Endothelial cell (in vitro differentiated cells): ENCODE results near the gene SRRM3. TPM values are rescaled to one million over a fixed set of nuclear protein-coding genes. Genes with fewer than 3 reads are reported as not detected.

Source experiments
- DNase-seq: peaks from one replicate; pipeline ENCODE4 v3.0.0; 2021; ENCODE audit warnings: low spot score
- H3K27ac Mint-ChIP-seq: one replicate; pipeline ENCODE4 v1.8.0; 2021; ENCODE audit warnings: mixed read lengths, inconsistent platforms; ENCODE audit not compliant: unreplicated experiment
- H3K27me3 Mint-ChIP-seq: one replicate; pipeline ENCODE4 v1.8.0; 2021; ENCODE audit warnings: mild to moderate bottlenecking, moderate library complexity, mixed read lengths, inconsistent platforms; ENCODE audit not compliant: unreplicated experiment
- H3K36me3 Mint-ChIP-seq: one replicate; pipeline ENCODE4 v1.8.0; 2021; ENCODE audit warnings: mild to moderate bottlenecking, low read depth, mixed read lengths, inconsistent platforms; ENCODE audit not compliant: unreplicated experiment
- H3K4me1 Mint-ChIP-seq: one replicate; pipeline ENCODE4 v1.8.0; 2021; ENCODE audit warnings: mild to moderate bottlenecking, mixed read lengths, inconsistent platforms; ENCODE audit not compliant: unreplicated experiment
- H3K4me3 Mint-ChIP-seq: one replicate; pipeline ENCODE4 v1.8.0; 2021; ENCODE audit warnings: mild to moderate bottlenecking, mixed read lengths, inconsistent platforms; ENCODE audit not compliant: unreplicated experiment
- H3K9me3 Mint-ChIP-seq: one replicate; pipeline ENCODE4 v1.8.0; 2021; ENCODE audit warnings: mixed read lengths, inconsistent platforms; ENCODE audit not compliant: unreplicated experiment
- total RNA-seq: library from RNA; stranded (reverse); fragmentation: NEBNext Ultra II Directional; extraction: Animal tissue kit (Norgen Biotek cat#: 25700); gene quantifications from one replicate; pipeline ENCODE4 v1.2.1, GENCODE V29; 2021; ENCODE audit not compliant: unreplicated experiment
- TF ChIP-seq, protein P1 (sequence below): fragments of 200-600 bp; sonication (generic); IDR thresholded peaks from one replicate; pipeline ENCODE4 v1.5.0; 2021; ENCODE audit warnings: antibody characterized with exemption; ENCODE audit not compliant: unreplicated experiment

The SRRM3 gene
- total RNA-seq, 1 donor from 2014 or later = 27.1 TPM

DNA sequence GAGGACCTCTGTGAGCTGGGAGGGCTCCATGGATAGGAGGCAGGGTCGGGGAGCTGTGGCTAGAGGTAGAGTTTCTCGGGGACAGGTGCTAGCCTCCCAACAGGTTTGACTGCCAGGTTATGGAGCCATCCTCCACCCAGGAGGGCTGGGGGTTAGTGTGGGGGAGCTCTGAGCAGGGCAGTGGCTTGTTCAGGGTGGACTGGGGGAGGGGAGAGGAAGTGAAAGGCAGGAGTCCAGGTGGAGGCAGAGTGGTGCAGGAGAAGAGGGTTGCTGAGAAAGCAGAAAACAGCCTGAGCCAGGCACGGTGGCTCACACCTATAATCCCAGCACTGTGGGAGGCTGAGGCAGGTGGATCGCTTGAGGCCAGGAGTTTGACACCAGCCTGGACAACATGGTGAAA, 60.2 kb downstream of the SRRM3 start:
- no peak for DNase-seq
- H3K36me3 Mint-ChIP-seq = no peaks in the 10 kb centered on the region
- H3K9me3 Mint-ChIP-seq = no peaks in the 10 kb centered on the region
- H3K27ac Mint-ChIP-seq = no peak overlapping the region
- no peak overlapping the region for H3K4me3 Mint-ChIP-seq
- peaks cover 2% of the 10 kb centered on the region for H3K27me3 Mint-ChIP-seq
- H3K4me1 Mint-ChIP-seq = no peaks in the 10 kb centered on the region
- TF ChIP-seq, protein P1, sequence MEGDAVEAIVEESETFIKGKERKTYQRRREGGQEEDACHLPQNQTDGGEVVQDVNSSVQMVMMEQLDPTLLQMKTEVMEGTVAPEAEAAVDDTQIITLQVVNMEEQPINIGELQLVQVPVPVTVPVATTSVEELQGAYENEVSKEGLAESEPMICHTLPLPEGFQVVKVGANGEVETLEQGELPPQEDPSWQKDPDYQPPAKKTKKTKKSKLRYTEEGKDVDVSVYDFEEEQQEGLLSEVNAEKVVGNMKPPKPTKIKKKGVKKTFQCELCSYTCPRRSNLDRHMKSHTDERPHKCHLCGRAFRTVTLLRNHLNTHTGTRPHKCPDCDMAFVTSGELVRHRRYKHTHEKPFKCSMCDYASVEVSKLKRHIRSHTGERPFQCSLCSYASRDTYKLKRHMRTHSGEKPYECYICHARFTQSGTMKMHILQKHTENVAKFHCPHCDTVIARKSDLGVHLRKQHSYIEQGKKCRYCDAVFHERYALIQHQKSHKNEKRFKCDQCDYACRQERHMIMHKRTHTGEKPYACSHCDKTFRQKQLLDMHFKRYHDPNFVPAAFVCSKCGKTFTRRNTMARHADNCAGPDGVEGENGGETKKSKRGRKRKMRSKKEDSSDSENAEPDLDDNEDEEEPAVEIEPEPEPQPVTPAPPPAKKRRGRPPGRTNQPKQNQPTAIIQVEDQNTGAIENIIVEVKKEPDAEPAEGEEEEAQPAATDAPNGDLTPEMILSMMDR = no peak

- Mint-ChIP-seq H3K4me3 (no peak overlapping the region), H3K27ac (no peak overlapping the region), H3K27me3 (no peaks in the 10 kb centered on the region), H3K9me3 (no peaks in the 10 kb centered on the region), H3K36me3 (no peaks in the 10 kb centered on the region), H3K4me1 (no peaks in the 10 kb centered on the region)
- TF ChIP-seq, protein P1 = peak; percentile 59
- DNase-seq = peak; percentile 69
Observed at GRCh38 chr7:76262683-76263402, 61.1 kb downstream of the SRRM3 start.

GRCh38 chr7:76265299-76265698, 63.6 kb downstream of the SRRM3 start:
- peaks cover 4% of the 10 kb centered on the region for H3K27me3 Mint-ChIP-seq
- no peak overlapping the region for H3K27ac Mint-ChIP-seq
- no peak overlapping the region for H3K4me3 Mint-ChIP-seq
- DNase-seq = no peak
- TF ChIP-seq, protein P1 = no peak
- H3K36me3 Mint-ChIP-seq = no peaks in the 10 kb centered on the region
- no peaks in the 10 kb centered on the region for H3K9me3 Mint-ChIP-seq
- H3K4me1 Mint-ChIP-seq = peaks cover 4% of the 10 kb centered on the region

DNA sequence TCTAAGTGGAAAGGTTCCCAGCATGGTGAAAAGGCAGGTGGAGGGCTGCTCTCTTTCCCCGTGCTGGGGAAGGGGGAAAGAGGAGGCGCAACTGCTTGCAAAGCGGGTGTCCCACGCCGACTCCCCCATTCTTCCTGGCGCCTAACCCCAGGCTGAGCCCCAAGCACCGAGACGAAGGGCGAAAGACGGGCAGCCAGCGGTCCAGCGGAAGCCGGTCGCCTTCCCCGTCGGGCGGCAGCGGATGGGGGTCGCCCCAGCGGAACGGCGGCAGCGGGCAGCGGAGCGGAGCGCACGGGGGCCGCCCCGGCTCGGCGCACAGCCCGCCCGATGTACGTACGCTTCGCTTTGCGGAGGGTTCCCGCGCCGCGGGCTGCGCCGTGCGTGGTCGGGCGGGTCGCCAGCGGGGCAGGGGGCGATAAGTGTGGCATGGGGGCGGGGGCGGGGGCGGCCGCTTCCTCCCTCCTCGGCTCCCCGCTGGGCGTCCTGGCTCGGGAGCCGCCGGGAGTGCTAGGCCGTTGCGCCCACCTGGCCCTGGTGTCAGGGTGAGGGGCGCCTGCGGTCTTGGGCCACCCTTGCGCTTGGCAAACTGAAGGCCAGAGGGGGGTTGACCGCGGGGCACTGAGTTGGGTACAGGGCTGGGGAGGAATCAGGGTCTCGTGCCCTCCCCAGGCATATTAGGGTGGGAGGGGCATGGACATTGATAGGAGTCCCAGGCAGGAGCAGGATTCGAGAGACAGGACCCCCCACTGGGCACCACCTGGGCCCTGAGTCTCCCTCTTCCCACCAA, 65.6 kb downstream of the SRRM3 start:
- Mint-ChIP-seq H3K27me3 (peaks cover 4% of the 10 kb centered on the region), H3K9me3 (no peaks in the 10 kb centered on the region), H3K36me3 (no peaks in the 10 kb centered on the region), H3K27ac (no peak overlapping the region), H3K4me1 (peaks cover 4% of the 10 kb centered on the region), H3K4me3 (no peak overlapping the region)
- TF ChIP-seq, protein P1 = no peak
- DNase-seq = no peak

DNA sequence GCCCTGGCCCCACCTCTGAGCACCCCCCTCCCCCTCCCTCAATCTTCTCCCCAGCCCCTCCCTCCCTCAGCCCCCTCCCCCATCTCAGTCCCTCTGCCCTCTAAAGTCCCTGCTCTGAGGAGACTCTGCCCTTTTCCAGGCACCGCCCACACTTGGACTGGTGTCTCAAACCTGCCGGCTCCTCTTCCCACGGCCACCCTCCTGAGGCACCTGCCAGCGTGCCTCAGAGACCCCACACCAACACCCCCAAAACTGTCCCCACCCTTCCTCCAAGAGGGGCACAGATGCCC, 66.1 kb downstream of the SRRM3 start:
- Mint-ChIP-seq H3K36me3 (no peaks in the 10 kb centered on the region), H3K9me3 (no peaks in the 10 kb centered on the region), H3K4me3 (no peak overlapping the region), H3K27me3 (peaks cover 4% of the 10 kb centered on the region), H3K27ac (no peak overlapping the region), H3K4me1 (peaks cover 5% of the 10 kb centered on the region)
- no peak for DNase-seq
- TF ChIP-seq, protein P1 = no peak
